GM12878 (cell line): ENCODE measurements around the gene GMCL1. TPM values are rescaled to one million over a fixed set of nuclear protein-coding genes. Genes with fewer than 3 reads are reported as not detected.

ENCODE experiments used
- ATAC-seq: fragments of 200-7000 bp; cut with Tn5 transposase; 3 replicates; pipeline ENCODE4 v1.9.1; 2020; ENCODE audit warnings: mild to moderate bottlenecking, moderate library complexity
- BruUV-seq: library from RNA; stranded (reverse); fragments of 400-500 nt; replicated peaks from 2 replicates; lab custom pipeline; 2021; lab: Mats Ljungman, UMichigan
- CTCF ChIA-PET: fragments of 300-600 bp; sonication (Branson Sonifier 250); formaldehyde crosslinking; extraction: SDS; loops from one replicate; lab custom pipeline; 2021; ENCODE audit warnings: inconsistent platforms; lab: Yijun Ruan, JAX
- POLR2A ChIA-PET: fragments of 350-600 bp; formaldehyde crosslinking; extraction: SDS; loops from one replicate; lab custom pipeline; 2021; ENCODE audit warnings: inconsistent platforms; lab: Charles Lee
- RAD21 ChIA-PET: fragments of 300-600 bp; sonication (Branson Sonifier 250); formaldehyde crosslinking; loops from one replicate; lab custom pipeline; 2023; ENCODE audit warnings: antibody characterized with exemption; ENCODE audit not compliant: unreplicated experiment; lab: Charles Lee
- SMC1A ChIA-PET: fragments of 300-600 bp; sonication (Branson Sonifier 250); formaldehyde crosslinking; loops from one replicate; lab custom pipeline; 2023; ENCODE audit not compliant: unreplicated experiment, uncharacterized antibody; lab: Charles Lee
- DNase-seq: peaks from one replicate; pipeline ENCODE4 v3.0.0-alpha.2; 2011; ENCODE audit warnings: low read depth, low spot score
- FAIRE-seq: peaks from 3 replicates; lab custom pipeline; 2011; peaks lifted over from hg19 to GRCh38; lab: Jason Lieb, UNC
- H2AFZ ChIP-seq: 2 replicates; pipeline ENCODE4 v1.6.0; 2011; ENCODE audit warnings: low read depth, low read length, control low read depth; ENCODE audit not compliant: control insufficient read depth
- H3K27ac ChIP-seq: 2 replicates; pipeline ENCODE4 v1.5.1; 2011; ENCODE audit warnings: control low read depth; ENCODE audit not compliant: control insufficient read depth, insufficient read depth
- H3K27me3 ChIP-seq, 2 experiments: replicated peaks in 1 of 2; 2 replicates each; pipeline versions ENCODE4 v1.6.0 to v1.6.1; 2011; ENCODE audit warnings: low read length in 1 of 2; ENCODE audit not compliant: control insufficient read depth in 2 of 2, insufficient read depth in 2 of 2
- H3K36me3 ChIP-seq, 2 experiments: 2 replicates each; pipeline ENCODE4 v1.5.1; 2011; ENCODE audit warnings: low read length in 1 of 2; ENCODE audit not compliant: control insufficient read depth in 2 of 2, insufficient read depth in 2 of 2
- H3K4me1 ChIP-seq: 2 replicates; pipeline ENCODE4 v1.6.1; 2011; ENCODE audit warnings: mild to moderate bottlenecking, low read length, moderate library complexity, mixed read lengths; ENCODE audit not compliant: control insufficient read depth, insufficient read depth
- H3K4me2 ChIP-seq: 2 replicates; pipeline ENCODE4 v1.6.0; 2011; ENCODE audit warnings: control low read depth; ENCODE audit not compliant: control insufficient read depth, insufficient read depth
- H3K4me3 ChIP-seq: fragments of 200-600 bp; sonication (generic); 2 replicates; pipeline ENCODE4 v1.5.1; 2016
- H3K79me2 ChIP-seq: 2 replicates; pipeline ENCODE4 v1.6.0; 2011; ENCODE audit warnings: low read length; ENCODE audit not compliant: control insufficient read depth, insufficient read depth
- H3K9ac ChIP-seq: 2 replicates; pipeline ENCODE4 v1.8.0; 2011; ENCODE audit warnings: low read length, control low read depth, mixed read lengths; ENCODE audit not compliant: control insufficient read depth, insufficient read depth
- H3K9me3 ChIP-seq: replicated peaks from 3 replicates; pipeline ENCODE4 v1.5.1; 2011; ENCODE audit warnings: mild to moderate bottlenecking, low read length; ENCODE audit not compliant: control insufficient read depth, insufficient read depth
- H4K20me1 ChIP-seq: 2 replicates; pipeline ENCODE4 v1.6.0; 2011; ENCODE audit not compliant: control insufficient read depth, insufficient read depth
- ATF2 ChIP-seq: IDR thresholded peaks from 2 replicates; pipeline ENCODE4 v1.6.1; 2012; ENCODE audit warnings: low read length, inconsistent platforms
- ATF7 ChIP-seq: fragments of 450-650 bp; IDR thresholded peaks from 2 replicates; pipeline ENCODE4 v1.6.1; 2016; ENCODE audit warnings: low read depth, mild to moderate bottlenecking
- BRCA1 ChIP-seq: IDR thresholded peaks from 2 replicates; pipeline ENCODE4 v1.6.1; 2011; ENCODE audit warnings: low read depth, low read length, improper control_type of control experiment
- CBX3 ChIP-seq: fragments of 200-600 bp; sonication (generic); IDR thresholded peaks from 2 replicates; pipeline ENCODE4 v1.6.1; 2016; ENCODE audit warnings: low read depth, borderline replicate concordance
- CEBPZ ChIP-seq: fragments of 150-350 bp; IDR thresholded peaks from 2 replicates; pipeline ENCODE4 v1.6.1; 2016; ENCODE audit warnings: low read depth, low read length
- ETV6 ChIP-seq, 2 experiments: fragments of 450-650 bp in 1 of 2; IDR thresholded peaks in 1 of 2; conservative IDR thresholded peaks in 1 of 2; 2 replicates each; pipeline ENCODE4 v1.6.1; 2014; ENCODE audit warnings: antibody characterized with exemption in 1 of 2, borderline replicate concordance in 1 of 2, low read depth in 1 of 2, mild to moderate bottlenecking in 1 of 2, moderate library complexity in 1 of 2
- IKZF1 ChIP-seq: fragments of 450-650 bp; conservative IDR thresholded peaks from 2 replicates; pipeline ENCODE4 v1.6.1; 2017; ENCODE audit warnings: antibody characterized with exemption, mild to moderate bottlenecking
- IKZF2 ChIP-seq, 2 experiments: fragments of 450-650 bp; IDR thresholded peaks; 2 replicates each; pipeline ENCODE4 v1.6.1; 2017; ENCODE audit warnings: mild to moderate bottlenecking in 2 of 2, moderate library complexity in 2 of 2
- IRF5 ChIP-seq: fragments of 450-650 bp; IDR thresholded peaks from 2 replicates; pipeline ENCODE4 v1.6.1; 2017; ENCODE audit warnings: borderline replicate concordance
- KAT2A ChIP-seq: conservative IDR thresholded peaks from 2 replicates; pipeline ENCODE4 v1.6.1; 2011; ENCODE audit warnings: low read depth, low read length; ENCODE audit not compliant: control insufficient read depth
- NR2F1 ChIP-seq: fragments of 450-650 bp; conservative IDR thresholded peaks from 2 replicates; pipeline ENCODE4 v1.6.1; 2017; ENCODE audit warnings: mild to moderate bottlenecking
- NRF1 ChIP-seq: conservative IDR thresholded peaks from 2 replicates; pipeline ENCODE4 v1.6.1; 2011; ENCODE audit warnings: mild to moderate bottlenecking, low read depth, low read length, improper control_type of control experiment
- PKNOX1 ChIP-seq: fragments of 450-650 bp; IDR thresholded peaks from 2 replicates; pipeline ENCODE4 v1.6.1; 2016; ENCODE audit warnings: mild to moderate bottlenecking
- SMAD5 ChIP-seq: IDR thresholded peaks from 2 replicates; pipeline ENCODE4 v1.6.1; 2016; ENCODE audit warnings: antibody characterized with exemption, low read depth
- TCF3 ChIP-seq: IDR thresholded peaks from 2 replicates; pipeline ENCODE4 v1.6.1; 2012; ENCODE audit warnings: low read depth, mild to moderate bottlenecking, low read length, borderline replicate concordance; ENCODE audit not compliant: insufficient read depth
- WGBS: methylation state at CpG from one replicate; pipeline ENCODE4 v1.1.6; 2016; ENCODE audit warnings: low lambda C conversion rate; ENCODE audit not compliant: insufficient replicate concordance, insufficient coverage; ENCODE audit errors: missing lambda C conversion rate; 5-methylcytosine and 5-hydroxymethylcytosine counted together
- in situ Hi-C: fragments of 300-500 bp; cut with MboI; formaldehyde crosslinking; loops from 9 replicates; pipeline ENCODE4 v1.14.3; 2018; ENCODE audit warnings: mixed read lengths
- intact Hi-C: fragments of 100-400 bp; cut with micrococcal nuclease; formaldehyde crosslinking; loops from one replicate; pipeline ENCODE4 v1.14.2; 2022; ENCODE audit not compliant: unreplicated experiment
- polyA plus RNA-seq, 11 experiments: library from polyadenylated mRNA; depleted of rRNA in 4 of 11; unstranded in 6 of 11; stranded (reverse) in 5 of 11; fragments of >200 nt; fragmentation: Nextera tagmentation in 4 of 11; fragmentation: Illumina TruSeq in 1 of 11; extraction: Ambion mirVana in 4 of 11; extraction: Trizol in 1 of 11; gene quantifications; 1 replicate in 1 of 11; 2 replicates in 10 of 11; pipeline versions ENCODE4 v1.2.1 to v1.2.3, GENCODE V29; 2011 to 2016; ENCODE audit warnings: inconsistent platforms in 2 of 11, missing spikeins in 2 of 11, low read depth in 1 of 11
- total RNA-seq, 4 experiments: library from RNA; depleted of rRNA in 3 of 4; stranded (reverse); fragments of >200 nt in 3 of 4; fragmentation: Illumina TruSeq in 1 of 4; extraction: Trizol in 1 of 4; gene quantifications; 2 replicates each; pipeline versions ENCODE4 v1.2.1 to v1.2.3, GENCODE V29; 2013 to 2021

The GMCL1 gene
- total and polyA plus RNA-seq, 10 of the 15 experiments (the other 5 are each of a cell fraction or from before 2014, with no cell fraction given), result 3.7 to 21.4 (median 12.3) TPM

GRCh38 chr2:69781321-69782248, 47.9 kb upstream of the GMCL1 start:
- Histone ChIP-seq H3K27me3 (no peaks in the 10 kb centered on the region), H3K4me3 (0 out of 2 replicates have a peak overlapping the region, but pooled peaks have one; percentile 21), H3K27ac (peak overlapping the region; percentile 42), H2AFZ (no peak overlapping the region), H3K9me3 (no peaks in the 10 kb centered on the region; the same call in 1 of the 3 replicates), H4K20me1 (no peaks in the 10 kb centered on the region), H3K4me1 (peaks cover 14% of the 10 kb centered on the region), H3K4me2 (peak overlapping the region; percentile 65), H3K36me3 (no peaks in the 10 kb centered on the region), H3K79me2 (no peaks in the 10 kb centered on the region), H3K9ac (no peak overlapping the region)
- ChIA-PET POLR2A (interaction anchor here (0.8 to 2.8 kb wide), 12 partner anchors 8 to 56 kb away, joined by 3 to 15 read pairs (median 5); no protein-coding TSS in a partner anchor), RAD21 (interaction anchor here (0.9 to 2.4 kb wide), 12 partner anchors 8 to 221 kb away, joined by 3 to 13 read pairs (median 6); no protein-coding TSS in a partner anchor), SMC1A (interaction anchor here (0.8 to 3.5 kb wide), 26 partner anchors 9 to 85 kb away, joined by 3 to 27 read pairs (median 4); partner anchors contain the start of gene ANXA4), CTCF (interaction anchor here (1.0 to 2.2 kb wide), 10 partner anchors 8 to 217 kb away, joined by 3 to 10 read pairs (median 4); no protein-coding TSS in a partner anchor)
- ATAC-seq (peak; percentile 88), DNase-seq (no peak), FAIRE-seq (no peak)
- intact Hi-C loops (no loop called here), in situ Hi-C loops (no loop called here)
- BruUV-seq, result no TSS peak
- 14% methylated on average over 5 of the region's 5 CpGs for WGBS
- TF ChIP-seq NRF1 (no peak), BRCA1 (no peak), IKZF1 (peak; percentile 58), CBX3 (no peak), IRF5 (no peak), ATF7 (no peak), ETV6 (conservative IDR thresholded peaks at IDR 0.05 in 1 of 2, IDR thresholded peaks at IDR 0.05 in 1 of 2; ENCODE audit: borderline replicate concordance in 1 of 2, low read depth in 1 of 2) (no peak), CEBPZ (no peak), IKZF2 (IDR thresholded peaks at IDR 0.05) (peak; percentile 43 to 54; a peak in 2 of 4 replicates), ATF2 (no peak), PKNOX1 (no peak), NR2F1 (peak; percentile 85), TCF3 (no peak), KAT2A (no peak), SMAD5 (no peak)
